Heart left ventricle (tissue), 13 donors: ENCODE measurements around the gene TNIK.

Experiments used
- CTCF ChIP-seq, 12 donors: fragments of 200-600 bp; sonication (generic) in 4 of 12; IDR thresholded peaks; one replicate each; pipeline versions ENCODE4 v1.5.0 to v1.8.0; 2018 to 2022; ENCODE audit warnings: antibody characterized with exemption in 12 of 12, mild to moderate bottlenecking in 5 of 12
- POLR2A ChIP-seq, 2 donors: fragments of 450-650 bp; IDR thresholded peaks; one replicate each; pipeline ENCODE4 v1.6.1; 2017; ENCODE audit warnings: antibody characterized with exemption in 2 of 2, mild to moderate bottlenecking in 2 of 2, moderate library complexity in 2 of 2
- donor health status: ischemic (EF 13 %, LVEDD 7.1; RV severe dilation, severe dysfunction).
- donor health status: DM: no; HTN: yes; CAD: no.
- donor health status: DM: no; HTN: no; CAD: no.
- donor health status: ischemic (EF 25% LVEDD 6.9; RV normal size, moderate dysfunction).
- donor health status: ischemic (EF 25% LVEDD 5.7; RV mildly dilated, moderate dysfunction).
- donor health status: ischemic (EF 35%, LVEDD 5.7; RV mildly dilated, moderate dysfunction).
- donor health status: nonischemic (EF 11% LVEDD 7.7; RV severe dilation, severe dysfunction).
- donor health status: DM: yes; HTN: yes; CAD: no.
- donor health status: PGD.
- donor health status: ischemic (EF 29% LVEDD 5.4; RV normal size, mild dysfunction).
- donor health status: nonischemic (EF 23%, LVEDD 6.1; RV moderate dilation, normal function).

- TF ChIP-seq CTCF (IDR thresholded peaks at IDR 0.05) (no peak), POLR2A (IDR thresholded peaks at IDR 0.05) (no peak)
Measured at GRCh38 chr3:171178714-171179113, 281.5 kb downstream of the TNIK start.
